Fibroblast of mammary gland (primary cell): ENCODE results near the gene LETM1.
A peak's percentile ranks its signal among the peaks of the same experiment; 100 is the strongest.

Experiments used
- DNase-seq: peaks from one replicate; pipeline ENCODE4 v3.0.0-alpha.2; 2010; ENCODE audit warnings: low read depth
- H3K4me3 ChIP-seq: 2 replicates; pipeline ENCODE4 v1.5.1; 2011; ENCODE audit warnings: low read depth, mild to moderate bottlenecking, low read length, moderate library complexity; ENCODE audit not compliant: control insufficient read depth
- CTCF ChIP-seq: conservative IDR thresholded peaks from 2 replicates; pipeline ENCODE4 v1.5.1; 2011; ENCODE audit warnings: low read depth, low read length, inconsistent platforms; ENCODE audit not compliant: control insufficient read depth, insufficient read depth

Gene LETM1

GRCh38 chr4:1763550-1764080, 92.3 kb downstream of the LETM1 start:
- no peak overlapping the region for H3K4me3 ChIP-seq
- peak; percentile 41 for DNase-seq
- TF ChIP-seq CTCF = no peak

- no peak overlapping the region for H3K4me3 ChIP-seq
- DNase-seq = no peak
- TF ChIP-seq CTCF = no peak
Observed at GRCh38 chr4:1763070-1763549, 92.8 kb downstream of the LETM1 start.

GRCh38 chr4:1762264-1763010, 93.5 kb downstream of the LETM1 start:
- H3K4me3 ChIP-seq = no peak overlapping the region
- no peak for DNase-seq
- no peak for TF ChIP-seq CTCF
